HG02623 (cell line): ENCODE measurements around the gene DENND5B.
"Not testable (repeated sequence)": the region's sequence is repeated elsewhere in the genome, so short reads cannot be mapped to it uniquely, and the experiment has no call there.

Experiments used
- ATAC-seq: cut with Tn5 transposase; IDR thresholded peaks from one replicate; pipeline ENCODE4 v1.9.1; 2021; ENCODE audit warnings: moderate library complexity; ENCODE audit not compliant: unreplicated experiment

Gene DENND5B

DNA sequence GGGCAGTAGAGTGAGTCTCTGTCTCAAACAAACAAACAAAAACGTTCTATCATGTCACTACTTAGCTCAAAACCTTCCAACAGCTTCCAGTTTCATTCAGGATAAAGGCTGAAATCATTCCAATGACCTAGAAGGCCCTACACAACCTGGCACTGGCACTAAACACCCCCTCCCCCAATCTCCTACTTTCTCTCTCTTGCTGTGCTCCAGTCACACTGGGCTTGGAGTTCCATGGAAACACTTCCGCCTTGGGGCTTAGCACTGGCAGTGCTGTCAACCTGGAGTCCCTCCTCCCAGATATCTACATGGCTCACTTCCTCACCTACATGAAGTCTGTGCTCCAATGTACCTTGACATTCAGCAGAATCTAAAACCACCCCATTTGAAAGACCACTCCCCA is 199.9 kb downstream of the DENND5B start:
- ATAC-seq, result no peak

DNA sequence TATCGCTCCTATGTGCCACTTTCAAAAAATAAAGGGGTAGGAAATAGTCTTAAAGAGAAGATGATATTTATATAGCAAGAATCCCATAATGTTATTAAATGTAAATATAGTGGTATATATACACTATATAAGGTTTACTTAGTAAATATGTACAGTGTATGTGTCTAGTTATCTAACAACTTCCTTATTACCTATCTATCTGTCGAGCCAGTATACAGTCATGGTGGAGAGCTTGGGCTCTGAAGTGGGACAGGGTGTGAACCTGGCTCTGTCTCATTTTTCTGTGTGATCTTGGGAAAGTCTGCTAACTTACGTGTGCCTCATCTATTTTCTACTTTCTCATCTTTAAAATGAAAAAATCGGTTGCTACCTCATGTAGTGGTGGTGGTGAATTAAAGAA is 202.2 kb downstream of the DENND5B start:
- no peak for ATAC-seq

DNA sequence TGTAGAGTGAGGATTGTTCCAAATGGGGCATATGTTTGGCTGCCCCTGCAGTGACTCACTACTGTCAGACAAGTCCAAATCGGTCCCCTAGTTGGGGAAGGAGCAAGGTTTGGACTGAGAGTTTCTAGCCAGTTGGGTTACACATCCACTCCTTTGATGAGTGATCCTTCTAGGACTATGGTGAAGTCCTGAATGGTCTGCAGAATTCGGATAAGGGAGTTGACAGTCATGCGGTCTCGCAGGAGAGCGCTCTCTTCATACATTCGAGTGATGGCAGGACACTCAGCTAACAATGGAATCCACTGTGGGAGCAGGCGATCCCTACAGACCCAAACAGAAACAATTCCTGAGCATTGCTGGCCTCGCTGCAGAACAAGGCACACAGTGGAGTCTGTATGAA is 203.5 kb downstream of the DENND5B start:
- ATAC-seq, result no peak

DNA sequence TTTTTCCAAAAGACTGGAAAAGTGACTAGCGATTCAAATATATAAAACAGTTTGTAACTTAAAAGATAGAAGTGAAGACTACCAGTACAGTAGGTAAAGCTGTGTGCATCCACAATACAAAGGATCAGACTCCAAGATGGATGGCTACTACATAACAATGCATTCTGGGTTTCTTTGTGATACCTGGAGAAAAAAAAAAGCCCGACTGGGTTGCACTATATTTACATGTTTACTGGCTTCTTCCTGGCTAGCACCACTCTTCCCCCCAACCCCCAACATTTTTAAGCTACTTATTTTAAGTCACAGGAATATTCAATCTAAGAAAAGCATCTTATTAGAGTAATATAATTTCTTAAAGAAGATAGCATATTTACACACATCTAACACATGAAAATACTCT is 203.9 kb downstream of the DENND5B start:
- no peak for ATAC-seq

DNA sequence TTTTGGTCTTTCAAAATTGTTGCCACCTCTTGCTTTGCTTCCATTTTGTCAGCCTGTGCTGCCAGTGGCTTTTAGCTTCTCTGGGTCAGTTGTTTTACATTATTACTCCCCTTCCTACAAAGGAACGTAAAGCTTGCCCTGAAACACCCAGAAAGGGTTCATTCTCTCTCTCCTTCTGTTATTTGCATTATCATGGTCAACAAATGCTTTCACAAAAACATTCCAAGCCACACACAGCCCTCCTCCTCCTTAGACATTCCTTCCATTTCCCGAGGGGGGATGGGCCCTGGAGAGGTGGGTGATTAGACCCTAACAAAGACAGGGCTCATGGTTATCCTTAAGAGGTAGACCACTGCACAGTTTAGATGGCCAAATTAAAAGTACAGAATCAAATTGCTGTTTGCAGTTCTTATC is 204.6 kb downstream of the DENND5B start:
- ATAC-seq, result no peak

DNA sequence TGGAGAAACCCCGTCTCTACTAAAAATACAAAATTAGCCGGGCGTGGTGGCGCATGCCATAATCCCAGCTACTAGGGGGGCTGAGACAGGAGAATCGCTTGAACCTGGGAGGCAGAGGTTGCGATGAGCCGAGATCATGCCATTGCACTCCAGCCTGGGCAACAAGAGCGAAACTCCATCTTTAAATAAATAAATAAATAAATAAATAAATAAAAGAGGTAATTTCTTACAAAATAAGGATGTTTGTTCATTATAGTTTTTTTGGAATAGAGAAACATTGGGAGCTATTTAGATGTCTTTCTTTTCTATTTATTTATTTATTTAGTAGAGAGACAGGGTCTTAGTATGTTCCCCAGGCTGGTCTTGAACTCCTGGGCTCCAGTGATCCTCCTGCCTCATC is 213.7 kb downstream of the DENND5B start:
- not testable (repeated sequence) for ATAC-seq

DNA sequence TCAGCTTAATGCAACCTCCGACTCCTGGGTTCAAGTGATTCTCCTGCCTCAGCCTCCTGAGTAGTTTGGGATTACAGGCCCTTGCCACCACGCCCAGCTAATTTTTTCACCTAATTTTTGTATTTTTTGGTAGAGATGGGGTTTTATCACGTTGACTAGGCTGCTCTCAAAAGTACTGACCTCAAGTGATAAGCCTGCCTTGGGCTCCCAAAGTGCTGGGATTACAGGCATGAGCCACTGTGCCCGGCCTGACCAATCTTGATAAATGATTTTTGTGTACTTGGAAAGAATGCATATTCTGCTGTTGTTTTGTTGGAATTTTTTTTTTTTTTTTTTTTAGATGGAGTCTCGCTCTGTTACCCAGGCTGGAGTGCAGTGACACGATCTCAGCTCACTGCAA is 215.5 kb downstream of the DENND5B start:
- ATAC-seq, result not testable (repeated sequence)

DNA sequence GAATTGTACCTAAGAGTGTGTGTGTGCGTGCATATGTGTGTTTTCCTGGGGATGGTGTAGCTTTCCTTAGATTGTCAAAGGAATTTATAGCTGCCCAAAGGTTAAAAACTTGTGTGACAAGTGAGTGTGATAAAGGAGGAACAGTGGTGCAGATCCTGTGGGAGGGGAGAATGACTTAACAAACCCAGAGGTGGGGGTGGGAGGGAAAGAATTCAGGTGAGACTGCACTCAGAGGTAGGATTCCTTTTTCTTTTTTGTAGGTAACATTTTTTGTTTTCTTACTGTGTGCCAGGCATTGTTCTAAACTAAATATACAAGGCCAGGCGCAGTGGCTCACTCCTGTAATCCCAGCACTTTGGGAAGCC is 219.7 kb downstream of the DENND5B start:
- no peak for ATAC-seq

DNA sequence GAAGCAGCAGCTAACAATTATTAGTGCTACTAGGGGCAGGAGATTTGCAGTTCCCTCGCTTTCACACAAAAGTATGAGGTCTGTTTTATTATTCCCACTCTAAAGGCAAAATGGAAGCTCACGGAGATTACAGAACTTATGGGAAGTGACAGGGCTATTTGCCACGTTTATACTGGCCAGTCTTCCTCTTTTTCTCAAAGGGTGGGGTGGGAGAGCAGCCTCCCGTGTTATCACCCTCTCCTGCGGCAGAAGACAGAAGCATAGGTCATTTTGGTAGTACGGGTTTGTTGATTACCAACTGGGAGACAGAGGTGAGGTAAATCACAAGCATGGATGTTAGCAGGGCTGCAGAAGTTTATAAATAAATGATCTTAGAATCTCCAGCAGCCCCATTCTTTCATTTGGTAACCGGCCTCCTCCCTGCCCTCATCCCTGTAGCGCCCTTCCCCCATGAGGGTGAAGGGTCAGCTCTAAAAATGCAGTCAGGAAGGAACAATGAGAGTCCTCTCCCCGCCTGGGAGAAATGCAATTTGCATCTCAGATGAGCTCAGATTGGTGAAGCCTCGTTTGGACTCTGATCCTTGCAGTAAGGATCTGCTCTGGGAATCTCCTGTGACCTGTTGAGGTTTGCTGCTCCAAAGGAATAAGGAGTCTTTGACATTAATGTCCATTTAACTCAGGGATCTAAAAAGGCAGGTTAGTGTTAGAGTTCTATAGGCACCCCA is 220.2 kb downstream of the DENND5B start:
- ATAC-seq, result no peak

DNA sequence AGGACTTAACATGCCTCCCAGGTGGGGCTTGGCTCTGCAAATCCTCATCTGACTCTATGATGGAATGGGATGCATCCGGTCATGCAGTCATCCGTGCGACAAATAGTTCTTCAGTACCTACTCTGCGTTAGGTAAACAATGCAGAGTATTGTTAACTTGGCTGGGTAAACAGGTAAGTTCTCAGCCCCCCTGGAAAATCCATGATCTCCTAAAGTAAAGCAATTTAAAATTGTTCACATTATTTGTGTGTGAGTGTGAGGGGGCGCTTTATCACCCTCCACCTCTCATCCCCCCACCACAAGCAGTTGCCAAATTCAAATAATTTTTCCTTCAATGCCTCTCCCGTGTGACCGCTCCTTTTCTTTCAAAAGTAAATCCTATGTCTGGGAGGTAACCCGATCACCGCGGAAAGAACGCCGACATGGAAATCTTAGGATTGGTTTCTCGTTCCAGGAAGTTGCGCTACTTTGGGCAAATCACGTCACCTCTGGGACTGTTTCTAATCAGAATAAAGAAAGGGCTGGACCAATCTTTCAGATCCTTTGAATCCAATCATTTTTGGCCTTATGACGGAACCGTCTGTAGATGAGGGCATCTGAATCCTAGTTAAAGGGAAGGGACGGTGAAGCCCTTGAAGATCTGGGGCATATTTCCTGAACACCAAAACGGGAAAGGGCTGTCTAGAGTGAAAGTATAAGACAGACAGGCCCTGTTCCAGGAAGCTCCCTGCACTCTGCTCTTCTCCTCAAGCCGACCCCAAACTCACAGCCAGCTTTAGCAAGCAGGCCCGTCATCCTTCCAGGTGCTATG is 221.0 kb downstream of the DENND5B start:
- no peak for ATAC-seq

DNA sequence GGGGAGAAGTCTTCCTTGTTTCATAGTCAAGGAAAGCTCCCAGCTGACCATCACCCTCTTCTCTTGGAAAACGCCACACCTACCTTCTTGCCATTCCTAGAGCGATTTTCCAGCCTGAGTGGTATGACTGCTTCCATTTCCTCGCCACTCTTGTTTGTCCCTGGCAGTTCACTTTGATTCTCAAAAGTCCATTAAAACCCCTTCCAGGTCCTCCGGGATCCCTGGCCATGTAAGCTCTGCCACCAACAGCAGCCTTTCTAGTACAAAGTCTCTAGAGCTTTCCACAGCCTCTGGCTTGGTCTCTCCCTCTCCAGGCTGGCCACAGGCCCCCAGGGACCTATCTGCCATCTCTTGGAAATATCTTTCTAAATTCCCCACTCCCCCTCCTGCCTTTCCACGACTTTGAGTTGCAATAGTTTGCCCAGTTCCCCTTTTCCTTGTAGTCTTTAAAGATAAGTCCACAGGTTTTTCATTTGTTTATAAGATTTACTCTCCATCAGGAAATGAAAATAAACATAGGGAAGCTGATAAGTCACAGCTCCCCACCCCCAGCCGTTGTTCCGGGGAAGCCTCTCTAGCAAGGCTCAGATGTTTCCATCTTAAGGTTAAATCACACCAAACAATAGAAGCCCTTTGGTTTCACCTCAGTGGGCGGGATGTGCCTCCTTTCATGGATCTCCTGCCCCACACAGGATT is 222.1 kb downstream of the DENND5B start:
- ATAC-seq, result no peak

DNA sequence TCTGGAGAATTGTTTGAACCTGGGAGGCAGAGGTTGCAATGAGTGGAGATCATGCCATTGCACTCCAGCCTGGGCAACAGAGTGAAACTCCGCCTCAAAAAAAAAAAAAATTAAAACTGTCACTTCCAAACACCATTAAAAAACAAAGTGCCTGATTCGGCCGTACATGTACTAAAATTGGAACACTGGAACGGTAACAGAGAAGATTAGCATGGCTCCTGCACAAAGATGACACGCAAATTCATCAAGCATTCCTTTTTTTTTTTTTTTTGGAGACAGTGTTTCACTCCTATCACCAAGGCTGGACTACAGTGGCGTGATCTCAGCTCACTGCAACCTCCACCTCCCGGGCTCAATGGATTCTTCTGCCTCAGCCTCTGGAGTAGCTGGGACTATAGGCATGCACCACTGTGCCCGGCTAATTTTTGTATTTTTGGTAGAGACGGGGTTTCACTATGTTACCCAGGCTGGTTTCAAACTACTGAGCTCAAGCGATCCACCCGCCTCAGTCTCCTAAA is 224.8 kb downstream of the DENND5B start:
- no peak for ATAC-seq

DNA sequence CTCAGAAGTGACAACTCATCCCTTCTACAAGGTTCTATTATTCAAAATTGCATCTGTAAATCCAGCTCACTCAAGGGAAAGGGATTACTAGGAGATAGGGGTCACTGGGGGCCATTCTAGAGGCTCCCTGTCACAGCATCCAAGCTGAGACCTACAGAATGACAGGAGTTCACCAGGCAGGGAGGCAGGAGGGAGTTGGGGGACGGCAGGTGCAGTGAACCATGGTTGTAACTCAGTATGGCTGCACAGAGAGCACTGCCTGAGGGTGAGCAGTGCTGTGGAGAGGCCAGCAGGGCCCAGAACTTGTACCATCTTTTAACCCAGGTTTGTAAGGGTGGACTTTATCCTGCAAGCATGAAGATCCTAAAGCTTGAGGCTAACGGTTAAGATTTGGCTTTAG is 227.1 kb downstream of the DENND5B start:
- no peak for ATAC-seq

DNA sequence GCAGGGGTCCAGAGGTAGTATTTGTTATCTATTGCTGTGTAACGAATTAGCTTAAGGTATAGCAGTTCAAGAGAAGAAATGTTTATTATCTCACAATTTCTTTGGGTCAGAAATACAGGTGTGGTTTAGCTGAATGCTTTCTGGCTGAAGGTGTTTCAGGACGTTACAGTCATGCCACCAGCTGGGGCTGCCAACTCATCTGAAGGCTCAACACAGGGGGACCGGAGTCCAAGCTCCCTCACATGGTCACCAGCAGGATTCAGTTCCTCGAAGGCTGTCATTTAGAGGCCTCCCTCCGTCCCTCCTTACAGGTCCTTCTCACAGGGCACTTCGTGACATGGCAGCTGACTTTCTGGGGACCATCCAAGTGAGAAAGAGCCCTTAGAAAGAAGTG is 227.5 kb downstream of the DENND5B start:
- ATAC-seq, result no peak

DNA sequence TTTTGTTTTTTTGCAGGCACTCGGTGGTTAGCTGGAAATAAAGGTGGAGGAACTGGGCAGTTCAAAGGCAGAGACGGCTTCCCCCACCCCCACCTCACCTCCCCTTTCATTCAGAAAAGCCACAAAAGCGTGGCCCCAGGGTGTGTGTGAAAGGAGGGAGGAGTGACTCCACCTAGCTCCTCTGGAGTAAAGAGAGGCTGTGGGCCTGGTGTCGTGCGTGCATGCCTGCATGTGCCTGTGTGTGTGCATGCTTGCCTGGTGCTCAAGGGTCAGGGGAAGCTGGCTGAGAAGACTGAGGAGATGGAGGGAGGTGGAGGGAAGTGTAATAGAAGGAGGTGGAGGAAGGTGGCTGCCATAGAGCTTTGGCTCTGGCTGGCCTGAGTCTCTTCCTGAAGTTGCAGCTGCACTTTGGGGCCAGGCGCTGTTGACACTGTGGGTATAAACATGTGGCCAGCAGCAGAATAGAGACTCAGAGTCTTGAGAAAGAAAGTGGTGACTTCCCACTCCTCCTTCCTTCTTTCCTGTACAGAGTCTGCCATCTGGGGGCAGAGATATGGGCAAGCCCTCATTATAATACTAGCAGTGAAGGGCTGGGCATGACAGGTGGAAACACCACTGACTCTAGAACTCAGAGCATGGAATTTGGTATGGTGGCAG is 228.0 kb downstream of the DENND5B start:
- peak; percentile 81 for ATAC-seq

DNA sequence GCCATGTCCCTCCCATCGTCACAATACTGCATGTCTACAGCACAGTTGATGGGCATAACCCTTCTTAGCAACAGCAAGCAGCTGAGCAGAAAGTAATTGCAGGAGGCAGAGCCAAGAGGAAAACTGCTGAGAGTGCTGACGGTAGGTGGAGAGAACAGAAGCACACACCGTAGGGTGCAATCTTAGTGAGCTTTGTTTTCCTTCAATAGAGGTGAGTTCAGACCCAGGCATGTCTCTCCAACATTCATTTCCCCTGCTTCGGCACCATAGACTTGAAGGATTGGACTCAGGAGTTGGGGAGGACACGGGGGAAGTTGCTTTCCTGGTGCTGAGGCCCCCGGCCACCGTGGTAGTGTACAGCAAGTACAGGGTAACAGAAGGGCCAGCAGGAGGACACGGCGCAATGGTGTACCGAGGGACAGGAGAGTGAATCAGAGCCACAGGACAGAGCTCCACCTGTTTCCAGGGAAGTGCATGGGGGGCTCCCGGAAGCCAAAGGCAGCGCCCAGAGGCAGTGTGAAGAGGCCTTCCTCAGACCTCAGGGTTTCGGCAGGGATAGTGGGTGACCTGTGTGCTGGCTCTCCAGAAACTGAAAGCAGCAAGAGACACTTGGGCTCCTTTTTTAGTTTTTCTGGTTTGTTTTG is 228.7 kb downstream of the DENND5B start:
- ATAC-seq, result peak; percentile 33

DNA sequence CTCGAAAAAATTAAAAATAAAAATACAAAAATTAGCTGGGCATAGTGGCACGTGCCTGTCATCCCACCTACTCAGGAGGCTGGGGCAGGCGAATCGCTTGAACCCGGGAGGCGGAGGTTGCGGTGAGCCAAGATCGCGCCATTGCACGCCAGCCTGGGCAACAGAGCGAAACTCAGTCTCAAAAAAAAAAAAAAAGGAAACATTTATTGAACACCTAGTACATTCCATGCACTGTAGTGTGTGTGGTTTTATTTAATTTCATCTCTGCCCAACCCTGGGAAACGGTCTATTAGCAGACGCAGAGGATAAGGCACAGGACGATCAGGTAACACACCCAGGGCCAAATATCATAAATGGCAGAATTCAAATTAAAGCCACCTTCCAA is 229.2 kb downstream of the DENND5B start:
- no peak for ATAC-seq

DNA sequence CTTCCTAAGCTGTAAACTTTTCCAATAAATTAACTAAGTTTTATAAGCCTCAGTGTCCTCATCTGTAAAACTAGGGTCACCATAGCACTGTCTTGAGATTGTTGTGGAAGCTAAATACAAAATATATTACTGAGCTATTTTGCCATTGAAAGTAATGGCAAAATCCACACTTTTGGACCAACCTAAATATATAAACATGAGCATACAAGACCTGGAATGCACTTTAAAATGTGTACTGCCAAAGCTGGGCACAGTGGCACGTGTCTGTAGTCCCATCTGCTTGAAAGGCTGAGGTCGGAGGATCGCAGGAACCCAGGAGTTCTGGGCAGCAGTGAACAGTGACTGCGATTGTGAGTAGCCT is 235.2 kb downstream of the DENND5B start:
- ATAC-seq, result no peak

DNA sequence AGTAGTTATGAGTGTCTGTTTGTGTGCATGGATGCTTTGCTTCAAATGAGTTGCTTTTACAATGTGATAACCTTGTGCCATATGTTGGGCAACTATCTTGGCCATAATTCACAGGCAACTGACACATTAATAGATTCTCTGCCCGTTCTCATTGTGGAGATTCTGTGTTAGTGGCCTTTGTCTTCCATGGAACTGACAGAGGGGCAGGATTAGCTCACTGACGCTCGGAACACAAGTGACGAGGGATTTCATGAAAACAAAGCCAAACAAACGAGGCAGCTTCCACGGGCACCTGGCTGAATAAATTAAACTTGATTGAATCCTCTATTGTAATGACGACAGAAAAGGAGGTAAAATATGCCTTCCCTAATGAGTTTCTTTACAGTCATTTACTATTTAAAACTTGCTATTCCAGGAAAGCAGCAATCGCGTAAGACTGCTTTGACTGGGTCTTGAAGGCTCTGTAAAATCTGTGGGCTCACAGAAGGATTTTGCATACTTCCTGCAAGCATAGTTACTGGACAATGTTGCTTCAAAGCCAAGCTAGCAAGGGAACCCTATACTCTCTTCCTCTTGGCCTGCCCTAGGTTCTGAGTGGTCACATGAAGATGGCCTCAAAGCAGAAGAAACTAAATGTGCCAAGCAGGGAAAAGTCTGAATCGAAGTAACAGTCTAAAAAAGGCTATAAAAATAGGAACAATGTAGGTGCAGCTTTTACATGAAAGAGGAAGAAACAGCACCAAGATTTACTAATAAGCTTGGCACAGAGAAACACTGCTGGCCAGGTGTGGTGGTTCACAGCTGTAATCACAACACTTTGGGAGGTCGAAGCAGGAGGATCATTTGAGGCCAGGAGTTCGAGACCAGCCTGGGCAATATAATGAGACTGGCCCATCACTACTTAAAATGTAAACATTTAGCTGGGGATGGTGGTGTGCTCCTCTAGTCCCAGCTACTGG is 236.9 kb downstream of the DENND5B start:
- no peak for ATAC-seq

DNA sequence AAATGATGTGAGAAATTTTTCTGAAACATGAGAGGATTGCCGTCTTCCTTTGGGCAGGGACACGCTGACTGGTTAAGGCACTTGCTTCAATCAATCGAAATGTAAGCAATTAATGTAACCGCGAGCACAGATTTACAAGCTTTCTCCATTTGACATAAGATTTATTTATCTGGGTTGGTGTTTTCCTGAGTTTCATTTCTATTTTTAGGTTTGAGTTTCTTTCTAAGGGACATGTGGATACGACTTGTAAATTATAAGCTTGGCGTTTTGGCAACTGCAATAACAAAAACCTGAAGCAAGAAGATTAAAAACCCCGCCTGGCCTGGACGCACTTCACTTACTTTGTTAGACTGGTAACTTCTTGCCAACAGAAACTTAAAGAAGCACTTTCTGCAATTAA is 244.7 kb downstream of the DENND5B start:
- ATAC-seq, result no peak
